HG03521 (cell line): Measurements from ENCODE around the gene PWP1.
A peak's percentile ranks its signal among the peaks of the same experiment; 100 is the strongest.

Source experiments
- ATAC-seq: cut with Tn5 transposase; IDR thresholded peaks from one replicate; pipeline ENCODE4 v1.9.1; 2021; ENCODE audit warnings: mild to moderate bottlenecking, moderate library complexity; ENCODE audit not compliant: unreplicated experiment

Gene PWP1

GRCh38 chr12:107732365-107732764 lies 46.8 kb downstream of the PWP1 start:
- ATAC-seq: no peak

GRCh38 chr12:107734139-107734538 lies 48.5 kb downstream of the PWP1 start:
- no peak for ATAC-seq

GRCh38 chr12:107735763-107736162 lies 50.2 kb downstream of the PWP1 start:
- ATAC-seq: no peak

GRCh38 chr12:107736914-107737313 lies 51.3 kb downstream of the PWP1 start:
- peak; percentile 96 for ATAC-seq

- no peak for ATAC-seq
Observed at GRCh38 chr12:107748472-107748871, 62.9 kb downstream of the PWP1 start.

GRCh38 chr12:107749083-107749482 lies 63.5 kb downstream of the PWP1 start:
- no peak for ATAC-seq

GRCh38 chr12:107759410-107759809 lies 73.8 kb downstream of the PWP1 start:
- ATAC-seq: no peak

GRCh38 chr12:107760207-107760808 lies 74.7 kb downstream of the PWP1 start:
- peak; percentile 8 for ATAC-seq

GRCh38 chr12:107760809-107761501 lies 75.4 kb downstream of the PWP1 start, which contains the start of gene PRDM4:
PRDM4 (minus strand) TSS chr12:107761137; CDS start chr12:107760515, 622 bp downstream.
- ATAC-seq: peak; percentile 90

GRCh38 chr12:107761502-107761904 lies 75.9 kb downstream of the PWP1 start:
- no peak for ATAC-seq
